Fibroblast of skin of left biceps (primary cell): ENCODE results near the gene TM4SF18.
A peak's percentile ranks its signal among the peaks of the same experiment; 100 is the strongest.
"Not testable (repeated sequence)": the region's sequence is repeated elsewhere in the genome, so short reads cannot be mapped to it uniquely, and the experiment has no call there.

Experiments used
- DNase-seq, 2 experiments: peaks; one replicate each; pipeline ENCODE4 v3.0.0-alpha.2; 2013; ENCODE audit warnings: low read depth in 2 of 2

Gene TM4SF18

GRCh38 chr3:149333176-149333859, at the start of gene TM4SF18:
TSS of gene TM4SF18 (minus strand) at chr3:149333636. CDS start at chr3:149333382, 254 bp downstream.
- no peak for DNase-seq

DNA sequence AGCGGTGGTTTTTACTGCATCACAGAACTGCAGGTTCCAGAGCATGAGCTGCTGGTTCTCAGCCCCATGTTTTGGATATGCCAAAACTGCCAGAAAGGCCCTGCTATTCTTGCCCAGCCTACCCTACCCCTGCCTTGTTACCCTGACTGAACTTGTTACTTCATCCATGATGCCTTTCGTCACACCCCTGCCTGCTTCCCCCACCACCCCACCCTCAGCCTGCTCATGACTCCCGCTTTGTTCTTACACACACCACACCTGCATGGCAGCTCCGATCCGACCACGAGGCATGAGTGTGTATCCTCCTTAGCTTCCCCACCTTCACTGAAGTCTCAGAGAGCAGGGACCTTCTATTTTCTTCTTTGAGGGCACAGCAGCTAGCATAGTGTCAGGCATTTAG, 49.1 kb upstream of the TM4SF18 start:
- no peak for DNase-seq

DNA sequence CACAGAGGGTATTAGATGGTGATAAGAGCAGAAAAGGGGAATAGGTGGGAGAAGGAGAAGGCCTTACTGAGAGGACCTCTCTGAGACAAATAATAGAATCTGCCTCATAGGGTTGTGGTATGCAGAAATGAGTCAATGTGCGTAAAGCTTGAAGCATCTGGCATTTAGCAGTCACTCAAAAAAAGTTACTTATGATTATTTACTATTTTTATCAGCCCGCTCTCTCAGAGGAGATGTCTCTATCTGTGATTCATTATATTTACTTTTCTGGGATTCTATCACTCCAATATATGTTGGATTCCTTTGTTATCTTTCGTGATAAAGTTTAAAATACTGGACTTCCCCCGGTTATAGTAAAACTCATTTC, 48.6 kb upstream of the TM4SF18 start:
- DNase-seq: peak in 1 of 2 experiments; percentile 60

DNA sequence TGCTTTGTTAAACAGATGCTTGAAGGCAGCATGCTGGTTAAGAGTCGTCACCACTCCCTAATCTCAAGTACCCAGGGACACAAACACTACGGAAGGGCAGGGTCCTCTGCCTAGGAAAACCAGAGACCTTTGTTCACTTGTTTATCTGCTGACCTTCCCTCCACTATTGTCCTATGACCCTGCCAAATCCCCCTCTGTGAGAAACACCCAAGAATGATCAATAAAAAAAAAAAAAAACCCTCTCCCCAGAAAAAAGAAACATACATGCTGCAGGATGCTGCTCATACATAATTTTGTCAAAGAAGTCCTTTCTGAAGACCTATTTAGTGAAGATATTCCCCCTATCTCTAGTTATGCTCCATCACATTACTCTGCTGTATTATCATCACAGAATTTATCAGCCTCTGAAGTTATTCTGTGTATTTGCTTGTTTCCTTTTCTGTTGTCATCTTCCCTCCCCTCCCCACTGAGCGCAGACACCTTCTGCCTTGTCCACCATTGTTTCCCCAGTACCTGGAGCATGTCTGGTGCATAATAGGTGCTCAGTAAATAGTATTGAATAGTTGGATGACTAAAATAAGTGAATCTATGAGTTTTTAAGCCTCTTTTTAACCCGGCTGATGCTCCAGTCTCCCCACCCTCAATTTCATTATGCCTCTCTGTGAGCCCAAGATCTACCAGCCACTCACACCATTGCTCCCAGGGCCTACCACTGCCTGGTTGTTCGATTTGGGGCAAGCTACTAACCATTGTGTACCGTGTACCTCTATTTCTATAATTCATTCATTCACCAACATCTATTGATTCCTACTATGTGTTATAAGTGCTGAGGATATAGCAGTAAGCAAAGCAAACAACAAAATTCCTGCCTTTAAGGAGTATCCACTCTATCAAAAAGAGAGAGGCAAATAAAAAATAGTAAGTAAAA, 48.0 kb upstream of the TM4SF18 start:
- DNase-seq: no peak

DNA sequence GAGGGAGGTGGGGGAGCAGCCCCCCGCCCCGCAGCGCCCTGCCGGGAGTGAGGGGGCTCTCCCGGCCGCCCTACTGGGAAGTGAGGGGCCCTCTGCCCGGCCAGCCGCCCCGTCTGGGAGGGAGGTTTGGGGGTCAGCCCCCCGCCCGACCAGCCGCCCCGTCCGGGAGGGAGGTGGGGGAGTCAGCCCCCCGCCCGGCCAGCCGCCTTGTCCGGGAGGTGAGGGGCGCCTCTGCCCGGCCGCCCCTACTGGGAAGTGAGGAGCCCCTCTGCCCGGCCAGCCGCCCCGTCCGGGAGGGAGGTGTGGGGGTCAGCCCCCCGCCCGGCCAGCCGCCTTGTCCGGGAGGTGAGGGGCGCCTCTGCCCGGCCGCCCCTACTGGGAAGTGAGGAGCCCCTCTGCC, 46.8 kb upstream of the TM4SF18 start:
- DNase-seq: not testable (repeated sequence)

DNA sequence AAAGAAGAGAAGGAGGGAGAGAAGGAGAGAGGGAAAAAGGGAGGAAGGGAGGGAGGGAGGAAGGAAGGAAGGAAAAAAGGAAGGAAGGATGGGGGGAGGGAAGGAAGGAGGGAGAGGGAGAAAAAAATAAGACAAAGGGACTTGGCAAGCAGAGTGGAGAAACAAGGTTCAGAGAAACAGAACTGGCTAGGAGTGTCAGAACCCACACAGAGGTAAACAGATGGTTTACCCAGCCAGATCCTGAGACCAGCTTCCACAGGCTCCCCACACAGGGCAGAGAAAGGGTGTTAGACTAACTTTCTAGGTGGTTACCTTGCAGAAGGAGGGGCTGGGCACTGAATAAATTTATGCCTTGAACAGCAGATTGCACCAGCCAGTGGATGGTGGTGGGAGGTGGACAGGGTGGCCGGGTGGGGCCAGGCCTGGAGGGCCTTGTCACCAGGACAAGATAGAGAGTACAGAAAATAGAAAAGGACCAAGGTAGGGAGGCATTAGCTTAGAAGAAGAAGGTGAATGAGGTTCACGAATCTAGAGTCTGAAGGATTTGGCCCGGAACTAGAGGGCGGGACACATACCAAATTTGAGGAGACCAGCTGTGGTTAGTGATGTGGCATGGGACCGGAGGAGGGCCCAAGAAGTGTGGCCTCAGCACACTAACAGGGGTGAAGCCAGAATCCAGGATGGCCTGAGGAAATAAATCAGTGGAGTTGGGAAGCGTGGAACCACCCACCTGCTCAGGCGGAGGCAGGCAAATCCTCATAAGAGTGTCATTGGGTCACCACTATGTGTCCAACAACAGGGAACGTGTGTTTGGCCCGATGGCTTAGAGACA, 45.3 kb upstream of the TM4SF18 start:
- no peak for DNase-seq

GRCh38 chr3:149377408-149378364, 44.2 kb upstream of the TM4SF18 start, which contains the start of gene TM4SF1:
TSS of gene TM4SF1 (minus strand) at chr3:149377649. CDS start at chr3:149377547, 102 bp downstream.
- no peak for DNase-seq

DNA sequence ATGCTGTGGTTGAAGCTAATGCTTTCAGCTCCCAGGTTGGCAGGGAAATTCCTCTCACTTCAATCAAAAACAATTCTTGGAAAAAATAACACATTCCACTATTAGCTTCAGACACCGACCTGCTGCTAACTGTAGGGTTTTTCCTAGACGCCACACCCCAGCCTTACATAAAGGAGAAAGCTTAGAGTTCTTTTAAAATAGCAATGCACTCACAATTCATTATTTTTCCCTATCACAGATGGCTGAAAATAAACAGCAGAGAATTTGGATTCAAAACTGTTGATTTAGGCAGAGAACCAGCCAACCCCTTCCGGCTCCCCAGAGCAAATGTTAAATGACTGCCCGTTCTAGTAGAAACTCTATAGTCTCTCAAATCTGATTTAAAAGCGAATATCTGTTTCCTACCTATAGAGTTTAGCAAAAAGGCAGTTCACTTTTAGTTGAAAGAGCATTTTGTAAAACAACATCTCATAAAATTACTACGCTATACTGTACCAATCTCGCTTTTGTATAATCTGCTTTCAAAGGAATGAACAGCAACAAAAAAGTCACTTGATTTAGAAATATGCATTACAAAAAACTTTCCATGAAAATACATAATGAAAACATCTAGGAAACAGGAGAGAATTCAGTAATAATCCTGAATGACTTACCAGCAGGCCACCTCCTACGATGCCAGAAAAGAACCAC, 43.4 kb upstream of the TM4SF18 start:
- no peak for DNase-seq

- no peak for DNase-seq
Observed at GRCh38 chr3:149375501-149376196, 42.2 kb upstream of the TM4SF18 start.

DNA sequence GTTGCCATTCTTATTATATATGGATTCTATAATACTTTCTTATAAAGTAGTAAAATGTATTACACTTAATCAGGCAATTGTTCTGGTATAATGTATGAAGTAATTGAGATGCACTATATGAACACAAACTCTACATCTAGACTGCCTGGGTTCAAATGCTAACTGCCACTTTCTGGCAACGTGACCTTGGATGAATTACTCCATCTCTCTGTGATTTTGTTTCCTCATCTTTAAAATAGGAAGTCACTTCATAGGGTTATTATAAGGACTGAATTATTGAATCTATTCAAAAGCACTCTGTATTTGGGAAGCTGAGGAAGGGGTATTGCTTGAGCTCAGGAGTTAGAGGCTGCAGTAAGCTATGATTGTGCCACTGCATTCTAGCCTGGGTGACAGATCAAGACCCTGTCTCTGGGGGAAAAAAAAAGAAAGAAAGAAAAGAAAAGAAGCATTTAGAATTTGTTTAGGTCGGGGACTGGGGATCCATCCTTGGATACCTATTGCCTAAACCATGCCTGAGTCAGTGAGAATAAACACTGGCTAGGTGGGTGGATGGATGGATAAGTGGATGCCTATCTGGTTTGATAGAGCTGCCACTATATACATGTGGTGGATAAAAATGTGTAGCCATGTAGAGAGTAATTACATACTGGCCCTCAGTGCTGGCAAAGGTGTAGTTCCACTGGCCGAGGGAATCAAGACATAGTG, 41.5 kb upstream of the TM4SF18 start:
- no peak for DNase-seq

GRCh38 chr3:149374391-149374790, 41.0 kb upstream of the TM4SF18 start:
- DNase-seq: no peak

GRCh38 chr3:149373235-149374125, 40.0 kb upstream of the TM4SF18 start:
- peak; percentile 55 to 57 for DNase-seq

- no peak for DNase-seq
Observed at GRCh38 chr3:149371723-149372114, 38.3 kb upstream of the TM4SF18 start.

DNA sequence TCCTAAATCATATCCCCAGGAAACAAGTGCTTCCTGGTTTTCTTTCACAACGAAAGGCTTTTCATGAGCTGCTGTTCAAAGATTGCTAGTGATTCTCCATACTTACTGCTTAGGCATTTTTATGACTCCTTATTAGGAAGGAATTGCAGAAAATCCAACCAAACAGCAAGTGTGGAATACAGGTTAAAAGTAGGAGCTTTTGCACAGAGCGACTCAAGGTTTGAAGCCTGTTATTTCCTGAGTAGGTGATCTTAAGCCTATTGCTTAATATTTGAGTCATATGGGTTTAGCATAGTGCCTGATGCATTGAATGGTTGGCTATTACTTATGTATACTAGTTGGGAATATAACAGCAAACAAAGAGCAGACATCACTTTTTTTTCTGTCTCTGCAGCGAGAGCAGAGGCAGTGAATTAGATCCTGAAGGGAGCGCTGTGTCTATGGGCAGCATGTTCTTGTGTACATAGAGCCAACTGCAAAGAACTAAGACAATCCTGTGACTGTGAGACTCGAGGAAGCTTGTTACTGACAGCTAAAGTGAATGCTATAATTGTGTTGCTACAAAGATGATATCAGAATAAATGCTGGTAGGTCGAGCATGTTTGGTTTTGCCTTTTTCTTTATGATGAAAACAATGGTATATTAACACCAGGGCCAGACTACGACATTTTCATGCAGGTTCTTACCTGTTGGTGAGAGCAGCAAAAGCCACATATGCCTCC, 37.7 kb upstream of the TM4SF18 start:
- DNase-seq: no peak

DNA sequence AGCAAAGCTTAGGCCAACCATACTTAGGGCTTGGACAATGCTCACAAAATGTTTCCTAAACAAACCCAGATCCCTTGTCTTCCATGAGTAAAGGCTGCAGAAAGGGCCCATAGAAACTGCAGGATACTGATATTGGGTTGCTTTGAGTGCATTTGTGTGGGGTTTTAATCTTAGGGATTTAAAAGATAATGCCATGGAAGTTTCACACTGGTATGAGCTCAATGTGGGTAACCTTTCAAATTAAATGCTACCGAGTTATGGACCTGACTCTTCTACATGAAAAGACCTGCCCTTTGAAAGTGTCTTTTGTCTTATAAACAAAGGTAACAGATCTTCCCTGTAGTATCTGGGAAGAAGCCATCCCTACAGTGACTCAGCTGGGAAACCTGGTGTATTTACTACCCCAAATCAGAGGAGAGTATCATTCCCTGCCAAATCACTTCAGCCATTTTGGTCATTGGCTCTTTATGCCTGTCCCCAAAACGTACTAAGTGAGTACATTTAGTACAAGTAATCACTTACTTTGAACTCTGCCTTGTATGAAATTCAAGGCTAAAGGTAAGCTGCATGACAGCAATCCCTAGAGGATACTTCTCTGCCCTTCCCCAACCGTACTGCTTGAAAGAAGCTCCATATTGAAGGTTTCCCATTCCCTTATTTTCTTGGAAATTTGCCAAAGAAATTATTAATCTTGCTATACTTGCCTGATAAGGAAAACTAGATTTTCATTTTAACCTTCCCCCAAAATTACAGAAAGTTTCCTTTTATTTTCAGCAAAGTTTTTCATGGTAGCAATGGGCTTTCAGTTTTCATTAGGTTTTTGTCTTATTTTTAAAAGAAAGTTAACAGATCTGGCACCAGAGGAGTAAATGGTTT, 36.8 kb upstream of the TM4SF18 start:
- DNase-seq: no peak
